H4 (cell line): ENCODE measurements around the gene SINHCAF. TPM values are rescaled to one million over a fixed set of nuclear protein-coding genes. Genes with fewer than 3 reads are reported as not detected.

ENCODE experiments used
- DNase-seq: peaks from one replicate; pipeline ENCODE4 v3.0.0-alpha.2; 2015; ENCODE audit warnings: low spot score
- total RNA-seq: library from RNA; depleted of rRNA; stranded (reverse); fragments of >200 nt; shearing (Covaris generic); gene quantifications from 2 replicates; pipeline ENCODE4 v1.2.3, GENCODE V29; 2014

The SINHCAF gene
- total RNA-seq, 1 experiment from 2014 or later: 127 TPM

GRCh38 chr12:31331242-31331641 lies 5.3 kb upstream of the SINHCAF start:
- no peak for DNase-seq

- DNase-seq: no peak
These were observed 1.0 kb upstream of the SINHCAF start for GRCh38 chr12:31326736-31327659.

- DNase-seq: no peak
These were observed 450 bp downstream of the SINHCAF start for GRCh38 chr12:31325524-31325875.

- DNase-seq: peak; percentile 31
These were observed 966 bp downstream of the SINHCAF start for GRCh38 chr12:31324845-31325523.

- DNase-seq: peak; percentile 74
These were observed 1.7 kb downstream of the SINHCAF start for GRCh38 chr12:31324116-31324844.

- peak; percentile 24 for DNase-seq
These were observed 2.4 kb downstream of the SINHCAF start for GRCh38 chr12:31323391-31324115.

GRCh38 chr12:31322801-31323207 lies 3.1 kb downstream of the SINHCAF start:
- no peak for DNase-seq

- no peak for DNase-seq
These were observed 4.1 kb downstream of the SINHCAF start for GRCh38 chr12:31321897-31322228.

GRCh38 chr12:31321186-31321896 lies 4.6 kb downstream of the SINHCAF start:
- DNase-seq: no peak

- no peak for DNase-seq
These were observed 7.2 kb downstream of the SINHCAF start for GRCh38 chr12:31318657-31319269.

GRCh38 chr12:31317471-31318395 lies 8.2 kb downstream of the SINHCAF start:
- DNase-seq: no peak

GRCh38 chr12:31316891-31317290 lies 9.1 kb downstream of the SINHCAF start:
- no peak for DNase-seq

GRCh38 chr12:31315784-31316465 lies 10.0 kb downstream of the SINHCAF start:
- no peak for DNase-seq

- DNase-seq: no peak
These were observed 10.8 kb downstream of the SINHCAF start for GRCh38 chr12:31315044-31315715.

- DNase-seq: no peak
These were observed 13.5 kb downstream of the SINHCAF start for GRCh38 chr12:31312431-31312830.

GRCh38 chr12:31311634-31312258 lies 14.2 kb downstream of the SINHCAF start:
- no peak for DNase-seq

GRCh38 chr12:31310488-31310887 lies 15.5 kb downstream of the SINHCAF start:
- DNase-seq: no peak

- no peak for DNase-seq
These were observed 16.7 kb downstream of the SINHCAF start for GRCh38 chr12:31309279-31309678.
